ENCODE data around the gene RHOXF2B.
"Not testable (repeated sequence)": the region's sequence is repeated elsewhere in the genome, so short reads cannot be mapped to it uniquely, and the experiment has no call there.

Gene RHOXF2B

GRCh38 chrX:120077590-120077989 is at the start of gene RHOXF2B:
Gene RHOXF2B (minus strand): TSS chrX:120077690. CDS start chrX:120077552, 138 bp downstream.
- not testable (repeated sequence) for ATAC-seq

- no peak for TF ChIP-seq ZNF8 (CRISPR knock-in tag; IDR thresholded peaks at IDR 0.05)
- TF ChIP-seq TOX (CRISPR knock-in tag; IDR thresholded peaks at IDR 0.05; ENCODE audit: borderline replicate concordance) = no peak
- TF ChIP-seq CREB5 (CRISPR knock-in tag; IDR thresholded peaks at IDR 0.05; ENCODE audit: low read depth) = no peak
- TF ChIP-seq RARB (CRISPR knock-in tag; IDR thresholded peaks at IDR 0.05) = no peak
- TF ChIP-seq ISL1 (CRISPR knock-in tag; IDR thresholded peaks at IDR 0.05) = no peak
- TF ChIP-seq TSHZ2 (CRISPR knock-in tag; IDR thresholded peaks at IDR 0.05) = no peak
- TF ChIP-seq ARNTL (CRISPR knock-in tag; IDR thresholded peaks at IDR 0.05; ENCODE audit: borderline replicate concordance, low read depth) = no peak
- no peak for TF ChIP-seq PATZ1 (CRISPR knock-in tag; IDR thresholded peaks at IDR 0.05; ENCODE audit: borderline replicate concordance)
- TF ChIP-seq PPARA (CRISPR knock-in tag; IDR thresholded peaks at IDR 0.05; ENCODE audit: borderline replicate concordance) = no peak
- no peak for TF ChIP-seq TCF4 (CRISPR knock-in tag; IDR thresholded peaks at IDR 0.05; ENCODE audit: borderline replicate concordance)
- TF ChIP-seq CSDC2 (CRISPR knock-in tag; IDR thresholded peaks at IDR 0.05) = no peak
- no peak for TF ChIP-seq BACH2 (CRISPR knock-in tag; IDR thresholded peaks at IDR 0.05; ENCODE audit: borderline replicate concordance)
- TF ChIP-seq ZNF70 (CRISPR knock-in tag; IDR thresholded peaks at IDR 0.05) = no peak
- TF ChIP-seq CSRNP3 (CRISPR knock-in tag; IDR thresholded peaks at IDR 0.05) = no peak
- TF ChIP-seq GLIS3 (CRISPR knock-in tag; IDR thresholded peaks at IDR 0.05) = no peak
- no peak for TF ChIP-seq ZNF565 (CRISPR knock-in tag; conservative IDR thresholded peaks at IDR 0.05; ENCODE audit: low read depth)
- TF ChIP-seq ZFP3 (CRISPR knock-in tag; IDR thresholded peaks at IDR 0.05) = no peak
- no peak for TF ChIP-seq ZFP30 (CRISPR knock-in tag; IDR thresholded peaks at IDR 0.05)
- TF ChIP-seq SNAI2 (CRISPR knock-in tag; IDR thresholded peaks at IDR 0.05) = no peak
- ATAC-seq = no peak; the same call in 2 of the 3 replicates
Measured at GRCh38 chrX:120125444-120125843, 48.0 kb upstream of the RHOXF2B start.

- no peak for TF ChIP-seq PATZ1 (CRISPR knock-in tag; IDR thresholded peaks at IDR 0.05; ENCODE audit: borderline replicate concordance)
- no peak for TF ChIP-seq OSR1 (CRISPR knock-in tag; IDR thresholded peaks at IDR 0.05)
- TF ChIP-seq CSRNP3 (CRISPR knock-in tag; IDR thresholded peaks at IDR 0.05) = no peak
- TF ChIP-seq ZFP3 (CRISPR knock-in tag; IDR thresholded peaks at IDR 0.05) = no peak
- no peak for TF ChIP-seq ZC3H10 (CRISPR knock-in tag; IDR thresholded peaks at IDR 0.05)
- no peak for TF ChIP-seq GLIS3 (CRISPR knock-in tag; IDR thresholded peaks at IDR 0.05)
- TF ChIP-seq RARB (CRISPR knock-in tag; IDR thresholded peaks at IDR 0.05) = no peak
- no peak for TF ChIP-seq POU6F1 (CRISPR knock-in tag; IDR thresholded peaks at IDR 0.05; ENCODE audit: borderline replicate concordance, low read depth)
- TF ChIP-seq BACH2 (CRISPR knock-in tag; IDR thresholded peaks at IDR 0.05; ENCODE audit: borderline replicate concordance) = no peak
- TF ChIP-seq TCF4 (CRISPR knock-in tag; IDR thresholded peaks at IDR 0.05; ENCODE audit: borderline replicate concordance) = no peak
- no peak for ATAC-seq
Measured at GRCh38 chrX:120120223-120120622, 42.7 kb upstream of the RHOXF2B start.

Data from SK-N-SH treated with all-trans-retinoic acid at 6 μM for 48 hours (cell line).